ENCODE data around the gene UFSP1. TPM values are rescaled to one million over a fixed set of nuclear protein-coding genes. Genes with fewer than 3 reads are reported as not detected.

The UFSP1 gene
- total RNA-seq, 1 donor from 2014 or later: 1.6 TPM

DNA sequence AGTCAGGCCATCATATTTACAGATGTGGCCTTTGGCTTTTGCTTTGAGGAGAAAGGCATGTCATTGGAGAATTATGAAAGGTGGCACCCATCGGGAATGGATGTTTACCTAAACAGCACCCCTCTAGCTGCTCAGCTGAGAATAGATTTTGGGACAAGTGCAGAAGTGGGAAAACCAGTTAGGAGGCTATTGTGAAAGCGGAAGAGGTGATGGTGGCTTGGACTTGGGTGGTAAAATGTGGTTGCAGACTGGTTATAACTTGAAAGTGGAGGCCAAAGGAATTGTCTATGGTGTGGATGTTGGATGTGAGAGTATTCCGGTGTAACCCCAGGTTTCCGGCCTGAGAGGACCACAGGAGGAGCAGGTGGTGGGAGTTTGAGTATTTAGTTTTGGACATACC lies 42.2 kb downstream of the UFSP1 start:
- TF ChIP-seq, protein P1, sequence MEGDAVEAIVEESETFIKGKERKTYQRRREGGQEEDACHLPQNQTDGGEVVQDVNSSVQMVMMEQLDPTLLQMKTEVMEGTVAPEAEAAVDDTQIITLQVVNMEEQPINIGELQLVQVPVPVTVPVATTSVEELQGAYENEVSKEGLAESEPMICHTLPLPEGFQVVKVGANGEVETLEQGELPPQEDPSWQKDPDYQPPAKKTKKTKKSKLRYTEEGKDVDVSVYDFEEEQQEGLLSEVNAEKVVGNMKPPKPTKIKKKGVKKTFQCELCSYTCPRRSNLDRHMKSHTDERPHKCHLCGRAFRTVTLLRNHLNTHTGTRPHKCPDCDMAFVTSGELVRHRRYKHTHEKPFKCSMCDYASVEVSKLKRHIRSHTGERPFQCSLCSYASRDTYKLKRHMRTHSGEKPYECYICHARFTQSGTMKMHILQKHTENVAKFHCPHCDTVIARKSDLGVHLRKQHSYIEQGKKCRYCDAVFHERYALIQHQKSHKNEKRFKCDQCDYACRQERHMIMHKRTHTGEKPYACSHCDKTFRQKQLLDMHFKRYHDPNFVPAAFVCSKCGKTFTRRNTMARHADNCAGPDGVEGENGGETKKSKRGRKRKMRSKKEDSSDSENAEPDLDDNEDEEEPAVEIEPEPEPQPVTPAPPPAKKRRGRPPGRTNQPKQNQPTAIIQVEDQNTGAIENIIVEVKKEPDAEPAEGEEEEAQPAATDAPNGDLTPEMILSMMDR (IDR thresholded peaks at IDR 0.05; ENCODE audit: insufficient read depth, low read length, poor library complexity, severe bottlenecking): no peak
- Histone ChIP-seq H3K4me3 (ENCODE audit: low read depth, low read length) (no peak overlapping the region), H3K27me3 (ENCODE audit: control insufficient read depth, insufficient read depth, low read length) (no peaks in the 10 kb centered on the region), H3K36me3 (ENCODE audit: control insufficient read depth, insufficient read depth, low read length) (no peaks in the 10 kb centered on the region)
- DNase-seq (ENCODE audit: low read depth): no peak

DNA sequence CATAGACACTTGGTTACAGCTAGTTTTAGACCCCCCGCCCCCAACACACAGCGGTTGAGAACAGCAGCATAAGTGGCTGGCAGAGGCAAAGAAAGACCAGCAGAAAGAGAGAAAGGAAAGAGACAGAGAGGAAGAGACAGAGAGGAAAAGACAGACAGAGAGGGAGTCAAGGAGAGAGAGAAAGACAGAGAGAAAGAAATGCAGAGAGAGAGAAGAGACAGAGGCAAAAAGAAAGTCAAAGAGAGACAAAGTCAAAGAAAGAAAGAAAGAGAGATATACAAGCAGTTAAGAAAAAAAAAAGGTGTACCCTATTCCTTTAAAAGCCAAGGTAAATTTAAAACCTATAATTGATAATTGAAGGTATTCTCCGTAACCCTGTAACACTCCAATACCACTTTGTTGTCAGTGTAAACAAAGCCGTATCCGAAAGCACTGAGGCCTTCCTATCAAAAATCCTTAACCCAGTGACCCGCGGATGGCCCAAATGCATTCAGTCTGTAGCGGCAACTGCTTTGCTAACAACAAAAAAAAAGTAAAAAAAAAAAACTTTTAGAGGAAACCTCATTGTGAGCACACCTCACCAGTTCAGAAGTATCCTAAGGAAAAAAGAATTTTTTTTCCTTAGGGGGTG lies 48.9 kb downstream of the UFSP1 start:
- TF ChIP-seq, protein P1 (IDR thresholded peaks at IDR 0.05; ENCODE audit: insufficient read depth, low read length, poor library complexity, severe bottlenecking): no peak
- no peak for DNase-seq (ENCODE audit: low read depth)
- no peak overlapping the region for H3K4me3 ChIP-seq (ENCODE audit: low read depth, low read length)
- H3K36me3 ChIP-seq (ENCODE audit: control insufficient read depth, insufficient read depth, low read length): no peaks in the 10 kb centered on the region
- no peaks in the 10 kb centered on the region for H3K27me3 ChIP-seq (ENCODE audit: control insufficient read depth, insufficient read depth, low read length)

DNA sequence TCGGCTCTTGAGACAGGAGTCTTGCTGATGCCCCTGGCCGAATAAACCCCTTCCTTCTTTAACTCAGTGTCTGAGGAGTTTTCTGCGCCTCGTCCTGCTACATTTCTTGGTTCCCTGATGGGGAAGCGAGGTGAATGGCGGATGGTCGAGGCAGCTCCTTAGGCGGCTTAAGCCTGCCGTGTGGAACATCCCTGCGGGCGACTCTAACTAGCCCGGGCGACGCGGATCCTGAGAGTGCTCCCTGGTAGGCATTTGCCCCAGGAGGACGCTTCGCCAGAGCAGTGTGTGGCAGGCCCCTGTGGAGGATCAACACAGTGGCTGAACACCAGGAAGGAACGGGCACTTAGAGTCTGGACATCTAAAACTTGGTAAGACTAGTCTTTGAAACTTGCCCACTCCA lies 50.2 kb downstream of the UFSP1 start:
- no peaks in the 10 kb centered on the region for H3K27me3 ChIP-seq (ENCODE audit: control insufficient read depth, insufficient read depth, low read length)
- H3K36me3 ChIP-seq (ENCODE audit: control insufficient read depth, insufficient read depth, low read length): no peaks in the 10 kb centered on the region
- no peak for DNase-seq (ENCODE audit: low read depth)
- TF ChIP-seq, protein P1 (IDR thresholded peaks at IDR 0.05; ENCODE audit: insufficient read depth, low read length, poor library complexity, severe bottlenecking): no peak
- no peak overlapping the region for H3K4me3 ChIP-seq (ENCODE audit: low read depth, low read length)

Other genes with a start within 250 kb of the UFSP1 start
- gene TFR2, start 248.2 kb downstream of the UFSP1 start, total RNA-seq: 0.34 and 0.71 TPM in 2 replicates
- gene ACTL6B, start 233.3 kb downstream of the UFSP1 start, total RNA-seq: not detected in 2 replicates
- 330 and 391 TPM in 2 replicates for gene GNB2, start 216.0 kb downstream of the UFSP1 start, total RNA-seq
- 23.1 and 23.5 TPM in 2 replicates for gene GIGYF1, start 195.5 kb downstream of the UFSP1 start, total RNA-seq
- 46.1 and 52.8 TPM in 2 replicates for gene POP7, start 183.6 kb downstream of the UFSP1 start, total RNA-seq
- gene EPO, start 169.2 kb downstream of the UFSP1 start, total RNA-seq: not detected in 2 replicates
- not detected in 2 replicates for gene ZAN, start 156.1 kb downstream of the UFSP1 start, total RNA-seq
- 138 TPM in 2 replicates for gene EPHB4, start 62.2 kb downstream of the UFSP1 start, total RNA-seq
- 15.7 and 18.3 TPM in 2 replicates for gene SLC12A9, start 37.0 kb downstream of the UFSP1 start, total RNA-seq
- 113 and 114 TPM in 2 replicates for gene TRIP6, start 22.3 kb downstream of the UFSP1 start, total RNA-seq
- gene SRRT, start 14.6 kb downstream of the UFSP1 start, total RNA-seq: 65.9 and 67.9 TPM in 2 replicates
- gene ACHE, start 6.2 kb upstream of the UFSP1 start, total RNA-seq: 1.3 and 6.4 TPM in 2 replicates
- 0.17 and 0.34 TPM in 2 replicates for gene MUC3A, start 59.8 kb upstream of the UFSP1 start, total RNA-seq
- 2.9 and 4.2 TPM in 2 replicates for gene MUC12, start 79.8 kb upstream of the UFSP1 start, total RNA-seq
- gene MUC17, start 130.4 kb upstream of the UFSP1 start, total RNA-seq: not detected in 2 replicates
- gene TRIM56, start 195.8 kb upstream of the UFSP1 start, total RNA-seq: 15.8 and 16.7 TPM in 2 replicates
- gene SERPINE1, start 237.4 kb upstream of the UFSP1 start, total RNA-seq: 229 and 245 TPM in 2 replicates

Measured in kidney epithelial cell (primary cell).